Transverse colon (tissue), 4 donors: ENCODE data around the gene CCDC102B. TPM values are rescaled to one million over a fixed set of nuclear protein-coding genes. Genes with fewer than 3 reads are reported as not detected.
A peak's percentile ranks its signal among the peaks of the same experiment; 100 is the strongest.

Source experiments
- DNase-seq: peaks from one replicate; pipeline ENCODE4 v3.0.0-alpha.2; 2019
- H3K27ac ChIP-seq, 4 donors: fragments of 200-600 bp; sonication (generic); 2 replicates each; pipeline ENCODE4 v1.5.1; 2016 to 2018; ENCODE audit warnings: inconsistent platforms in 4 of 4
- H3K27me3 ChIP-seq: fragments of 200-600 bp; sonication (generic); 2 replicates; pipeline ENCODE4 v1.5.1; 2017; ENCODE audit warnings: inconsistent platforms
- H3K36me3 ChIP-seq, 4 donors: fragments of 200-600 bp; sonication (generic); 2 replicates each; pipeline ENCODE4 v1.5.1; 2017 to 2019; ENCODE audit warnings: inconsistent platforms in 4 of 4
- H3K4me1 ChIP-seq, 4 donors: fragments of 200-600 bp; sonication (generic); 2 replicates each; pipeline ENCODE4 v1.5.1; 2017 to 2020; ENCODE audit warnings: inconsistent platforms in 4 of 4
- H3K4me3 ChIP-seq, 4 donors: fragments of 200-600 bp; sonication (generic); 1 replicate in 1 of 4; 2 replicates in 3 of 4; pipeline versions ENCODE4 v1.5.1 to v1.6.1; 2017 to 2019; ENCODE audit warnings: inconsistent platforms in 4 of 4
- H3K9me3 ChIP-seq, 2 donors: fragments of 200-600 bp; sonication (generic); 2 replicates each; pipeline ENCODE4 v1.5.1; 2017 to 2019; ENCODE audit warnings: inconsistent platforms in 2 of 2
- CTCF ChIP-seq, 5 experiments: fragments of 200-600 bp in 3 of 5; fragments of 450-650 bp in 2 of 5; sonication (generic) in 3 of 5; IDR thresholded peaks; 1 replicate in 2 of 5; 2 replicates in 3 of 5; pipeline ENCODE4 v1.5.1; 2016 to 2017; ENCODE audit warnings: antibody characterized with exemption in 5 of 5, inconsistent platforms in 3 of 5, mild to moderate bottlenecking in 2 of 5, moderate library complexity in 1 of 5
- EP300 ChIP-seq: sonication (generic); formaldehyde crosslinking; IDR thresholded peaks from one replicate; pipeline ENCODE4 v1.6.1; 2017; ENCODE audit warnings: antibody characterized with exemption, low read depth
- POLR2A ChIP-seq: fragments of 450-650 bp; IDR thresholded peaks from one replicate; pipeline ENCODE4 v1.6.1; 2016; ENCODE audit warnings: antibody characterized with exemption, mild to moderate bottlenecking, moderate library complexity
- POLR2AphosphoS5 ChIP-seq, 3 donors: sonication (generic); formaldehyde crosslinking; IDR thresholded peaks; one replicate each; pipeline ENCODE4 v1.6.1; 2016; ENCODE audit warnings: antibody characterized with exemption in 3 of 3
- WGBS, 2 donors: methylation state at CpG; one replicate each; pipeline ENCODE4 v1.1.5; 2018; ENCODE audit warnings: low coverage in 1 of 2; 5-methylcytosine and 5-hydroxymethylcytosine counted together
- in situ Hi-C, 4 donors: fragments of 200-750 bp; cut with MboI; loops; one replicate each; pipeline versions ENCODE4 v1.15.0 to v1.15.1; 2017; ENCODE audit warnings: low sequenced_read_pairs in 3 of 4, low pct_ligation_motif_present in 1 of 4, low pct_unique_long_range_greater_than_20kb in 1 of 4
- intact Hi-C: fragments of 100-400 bp; cut with DNase I; formaldehyde crosslinking; loops from one replicate; pipeline ENCODE4 v1.15.1; 2023; ENCODE audit warnings: low total_unique reads
- total RNA-seq, 4 donors: library from RNA; depleted of rRNA; stranded (reverse); fragments of >200 nt; gene quantifications; one replicate each; pipeline ENCODE4 v1.1.0, GENCODE V29; 2016

Gene CCDC102B
- total RNA-seq, 4 donors from 2014 or later: 1.5 to 6.0 (median 4.6) TPM

DNA sequence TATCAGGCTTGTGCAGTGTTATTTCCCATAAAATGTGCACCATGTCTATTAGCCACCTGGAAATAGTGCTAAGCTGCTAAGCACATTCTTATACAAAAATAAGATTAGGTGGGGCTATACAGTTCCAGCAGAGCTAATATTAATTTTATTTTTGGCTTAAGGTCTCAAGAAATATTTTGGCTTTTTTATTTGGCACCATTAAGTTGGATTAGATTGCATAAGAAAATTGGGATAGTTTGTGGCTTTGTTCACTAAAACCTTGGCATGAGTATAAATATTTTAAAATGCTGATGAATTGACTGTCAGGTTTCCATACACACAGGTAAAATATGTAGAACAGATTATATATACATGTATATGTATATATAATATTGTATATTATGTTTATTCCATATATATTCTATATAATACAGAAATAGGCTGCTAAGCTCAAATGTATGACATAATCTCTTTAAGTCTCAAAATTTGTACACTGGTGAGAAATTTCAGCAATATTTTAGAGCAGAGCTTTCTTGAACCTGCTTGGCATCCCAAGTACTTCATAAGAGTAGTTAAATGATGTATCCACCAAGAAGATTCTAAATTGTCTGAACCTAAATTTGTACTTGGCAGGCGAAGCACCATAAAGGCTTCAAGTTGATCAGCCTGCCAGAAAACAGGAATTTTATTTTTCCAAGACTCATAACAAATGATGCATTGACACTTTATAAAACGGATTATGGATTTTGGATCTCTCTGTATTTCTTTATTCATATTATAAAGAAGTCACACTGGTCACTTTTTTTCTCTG, 32.6 kb downstream of the CCDC102B start:
- DNase-seq: no peak
- Histone ChIP-seq H3K4me1 (no peaks in the 10 kb centered on the region), H3K9me3 (no peaks in the 10 kb centered on the region), H3K36me3 (no peaks in the 10 kb centered on the region), H3K4me3 (no peak overlapping the region), H3K27ac (no peak overlapping the region), H3K27me3 (no peaks in the 10 kb centered on the region)
- in situ Hi-C loops (no loop called here), intact Hi-C loops (no loop called here)
- TF ChIP-seq POLR2AphosphoS5 (IDR thresholded peaks at IDR 0.05): no peak
- no peak for TF ChIP-seq EP300
- TF ChIP-seq POLR2A: no peak
- no peak for TF ChIP-seq CTCF (IDR thresholded peaks at IDR 0.05)
- 64 to 75% methylated on average over 2 of the region's 2 CpGs for WGBS, 2 donors

DNA sequence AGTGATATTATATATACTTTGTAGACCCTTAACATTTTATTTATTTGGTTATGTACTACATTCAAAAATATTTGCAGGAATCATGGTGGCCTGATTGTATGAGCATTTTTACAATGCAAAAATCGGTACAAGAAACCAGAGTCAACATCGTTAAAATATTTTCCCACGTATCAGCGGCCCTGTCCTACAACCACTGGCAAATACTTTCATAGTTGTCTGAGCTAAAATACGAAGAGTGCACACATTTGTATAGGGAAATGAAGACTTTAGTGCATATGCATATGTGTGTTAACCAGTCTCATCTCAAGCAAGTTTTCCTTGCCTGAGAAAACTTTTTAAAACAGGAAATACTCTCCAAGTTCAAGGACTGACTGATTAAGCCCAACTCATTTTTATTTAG, 35.9 kb downstream of the CCDC102B start:
- Histone ChIP-seq H3K4me3 (no peak overlapping the region), H3K4me1 (no peaks in the 10 kb centered on the region), H3K27ac (no peak overlapping the region), H3K36me3 (no peaks in the 10 kb centered on the region), H3K9me3 (no peaks in the 10 kb centered on the region), H3K27me3 (no peaks in the 10 kb centered on the region)
- TF ChIP-seq CTCF (IDR thresholded peaks at IDR 0.05) (no peak), EP300 (no peak), POLR2A (no peak), POLR2AphosphoS5 (IDR thresholded peaks at IDR 0.05) (no peak)
- intact Hi-C loops (no loop called here), in situ Hi-C loops (no loop called here)
- 51 to 59% methylated on average over 5 of the region's 5 CpGs for WGBS, 2 donors
- no peak for DNase-seq

DNA sequence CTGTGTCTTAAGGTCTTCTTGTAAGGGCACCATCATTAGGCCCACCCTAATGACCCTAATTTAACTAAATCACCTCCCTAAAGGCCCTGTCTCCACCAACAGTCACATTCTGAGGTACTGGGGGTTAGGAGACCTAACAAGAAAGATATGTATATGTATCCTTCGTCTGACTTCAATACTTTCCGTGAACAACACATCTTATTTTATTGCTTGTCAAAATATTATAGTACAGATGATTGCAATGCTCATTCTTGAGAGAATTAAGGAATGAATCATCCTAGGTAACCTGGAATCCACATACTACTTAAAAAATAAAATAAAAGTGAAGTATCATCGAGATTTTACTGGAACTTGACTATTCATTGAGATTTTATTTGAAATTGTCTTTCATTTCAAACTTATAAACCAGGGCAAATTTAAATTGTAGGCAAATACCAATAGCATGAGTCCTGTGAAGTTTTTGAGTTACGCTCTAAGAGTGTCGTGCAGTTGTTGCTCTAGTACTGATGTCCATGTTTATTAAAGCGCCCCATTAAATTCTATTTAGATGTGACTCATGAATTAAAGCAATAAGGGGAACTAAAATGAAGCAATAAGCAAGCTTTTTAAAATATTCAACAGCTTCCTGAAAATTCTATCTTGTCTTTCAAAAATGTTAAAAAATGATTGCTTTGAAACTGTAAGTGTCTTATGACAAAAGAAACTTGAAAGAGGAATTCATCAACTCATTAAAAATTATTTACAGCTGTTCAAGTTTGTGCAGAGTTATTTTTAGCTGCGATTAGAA, 40.0 kb downstream of the CCDC102B start:
- no peak overlapping the region for H3K4me3 ChIP-seq
- H3K4me1 ChIP-seq: no peaks in the 10 kb centered on the region
- DNase-seq: no peak
- no peaks in the 10 kb centered on the region for H3K36me3 ChIP-seq
- in situ Hi-C loops (no loop called here), intact Hi-C loops (no loop called here)
- no peak for TF ChIP-seq POLR2A
- TF ChIP-seq POLR2AphosphoS5 (IDR thresholded peaks at IDR 0.05): no peak
- no peak for TF ChIP-seq EP300
- TF ChIP-seq CTCF (IDR thresholded peaks at IDR 0.05): no peak
- no peaks in the 10 kb centered on the region for H3K9me3 ChIP-seq
- peak overlapping the region; percentile 13 to 49 (median 28) for H3K27ac ChIP-seq
- WGBS, 2 donors: 64 to 69% methylated on average over 7 of the region's 7 CpGs
- no peaks in the 10 kb centered on the region for H3K27me3 ChIP-seq

GRCh38 chr18:68839701-68840100, 41.8 kb downstream of the CCDC102B start:
- 60 to 71% methylated on average over 1 to 4 of the region's 4 CpGs for WGBS, 2 donors
- no peaks in the 10 kb centered on the region for H3K9me3 ChIP-seq
- intact Hi-C loops (no loop called here), in situ Hi-C loops (loop anchor here in 1 of 4 donors (10.0 kb wide), 1 partner anchor 1255 kb away; no protein-coding TSS in a partner anchor)
- no peak for DNase-seq
- no peaks in the 10 kb centered on the region for H3K27me3 ChIP-seq
- TF ChIP-seq POLR2A: no peak
- no peak for TF ChIP-seq EP300
- no peak for TF ChIP-seq CTCF (IDR thresholded peaks at IDR 0.05)
- no peak for TF ChIP-seq POLR2AphosphoS5 (IDR thresholded peaks at IDR 0.05)
- H3K27ac ChIP-seq: no peak overlapping the region
- H3K4me1 ChIP-seq: no peaks in the 10 kb centered on the region
- H3K36me3 ChIP-seq: no peaks in the 10 kb centered on the region
- no peak overlapping the region for H3K4me3 ChIP-seq
